ENCODE measurements around the gene ILDR1.

DNA sequence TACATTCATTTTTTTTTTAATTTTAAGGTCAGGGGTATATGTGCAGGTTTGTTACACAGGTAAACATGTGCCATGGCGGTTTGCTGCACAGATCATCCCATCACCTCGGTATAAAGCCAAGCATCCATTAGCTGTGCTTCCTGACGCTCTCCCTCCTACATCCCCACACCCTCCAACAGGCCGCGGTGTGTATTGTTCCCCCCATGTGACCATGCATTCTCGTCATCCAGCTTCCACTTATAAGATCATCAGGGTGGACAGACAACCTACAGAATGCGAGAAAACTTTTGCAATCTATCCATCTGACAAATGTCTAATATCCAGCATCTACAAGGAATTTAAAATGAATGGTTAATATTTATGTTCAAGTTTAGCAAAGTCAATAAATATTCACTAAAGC, 19.4 kb downstream of the ILDR1 start:
- TF ChIP-seq EZH2 (IDR thresholded peaks at IDR 0.05) (no peak), POLR2AphosphoS5 (IDR thresholded peaks at IDR 0.05; ENCODE audit: borderline replicate concordance, low read depth, low read length) (no peak), FOXP2 (optimal IDR thresholded peaks at IDR 0.05; ENCODE audit: control extremely low read depth, extremely low read length, insufficient read depth) (no peak)

All from SK-N-MC (cell line).